SH-SY5Y (cell line): ENCODE results near the gene FBXL7.

ENCODE experiments used
- GATA2 ChIP-seq: IDR thresholded peaks from 2 replicates; pipeline ENCODE4 v1.6.1; 2011; ENCODE audit warnings: mild to moderate bottlenecking, low read depth, low read length
- GATA3 ChIP-seq: IDR thresholded peaks from 2 replicates; pipeline ENCODE4 v1.6.1; 2011; ENCODE audit warnings: low read depth, mild to moderate bottlenecking, low read length, moderate library complexity

- no peak for TF ChIP-seq GATA3
- TF ChIP-seq GATA2, result no peak
Measured at GRCh38 chr5:15547261-15547839, 47.4 kb downstream of the FBXL7 start.
